GM15510 (cell line): Measurements from ENCODE around the gene ABCB11.

ENCODE experiments used
- POLR2A ChIP-seq: IDR thresholded peaks from 3 replicates; pipeline ENCODE4 v1.6.1; 2011; ENCODE audit warnings: borderline replicate concordance; ENCODE audit not compliant: insufficient read length; ENCODE audit errors: extremely low read depth

ABCB11 gene

DNA sequence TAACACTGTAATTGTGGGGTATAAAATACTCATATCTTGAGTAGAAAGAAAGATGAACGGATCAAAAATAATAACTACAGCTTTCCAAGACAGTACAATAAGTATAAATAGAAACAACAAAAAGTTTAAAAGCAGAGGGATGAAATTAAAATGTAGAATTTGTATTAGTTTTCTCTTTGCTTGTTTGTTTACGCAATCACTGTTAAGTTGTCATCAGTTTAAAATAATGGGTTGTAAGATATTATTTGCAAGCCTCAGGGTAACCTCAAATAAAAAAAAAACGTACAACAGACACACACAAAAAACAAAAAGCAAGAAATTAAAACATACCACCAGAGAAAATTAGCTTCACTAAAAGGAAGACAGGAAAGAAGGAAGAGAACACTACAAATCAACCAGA, 18.0 kb upstream of the ABCB11 start:
- TF ChIP-seq POLR2A = no peak

DNA sequence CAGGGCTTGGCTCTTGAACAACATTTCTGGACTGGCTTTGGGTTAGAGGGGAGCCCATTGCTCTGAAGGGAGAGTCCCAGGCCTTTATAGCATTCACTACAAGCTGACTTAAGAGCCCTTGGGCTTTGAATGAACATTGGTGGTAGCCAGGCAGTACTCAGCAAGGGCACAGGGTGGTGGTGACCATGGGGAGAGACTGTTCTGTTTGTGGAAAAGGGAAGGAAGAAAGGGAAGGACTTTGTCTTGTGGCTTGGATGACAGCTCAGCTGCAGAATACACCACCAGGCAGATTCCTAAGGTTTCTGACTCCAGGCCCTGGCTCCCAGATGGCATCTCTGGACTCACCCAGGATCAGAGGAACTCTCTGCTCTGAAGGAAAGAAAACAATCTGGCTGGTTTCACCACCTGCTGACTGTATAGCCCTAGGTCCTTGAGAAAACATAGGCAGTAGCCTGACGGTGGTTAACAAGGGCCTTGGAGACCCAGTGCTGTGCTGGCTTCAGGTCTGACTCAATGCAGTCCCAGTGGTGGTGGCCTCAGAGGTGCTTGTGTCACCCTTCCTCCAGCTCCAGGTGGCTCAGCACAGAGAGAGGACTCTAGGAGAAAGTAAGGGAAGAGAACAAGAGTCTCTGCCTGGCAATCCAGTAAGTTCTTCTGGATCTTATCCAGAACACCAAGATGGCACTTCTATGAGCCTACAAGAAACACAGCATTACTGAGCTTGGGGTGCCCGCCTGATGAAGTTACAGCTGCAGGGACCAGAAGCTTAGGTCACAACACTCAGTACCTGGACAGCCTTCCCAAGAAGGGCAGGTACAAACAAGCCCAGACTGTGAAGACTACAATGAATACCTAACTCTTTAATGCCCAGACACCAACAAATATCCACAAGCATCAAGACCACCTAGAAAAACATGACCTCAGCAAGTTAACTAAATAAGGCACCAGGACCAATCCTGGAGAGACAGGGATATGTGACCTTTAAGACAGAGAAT, 16.4 kb upstream of the ABCB11 start:
- no peak for TF ChIP-seq POLR2A

DNA sequence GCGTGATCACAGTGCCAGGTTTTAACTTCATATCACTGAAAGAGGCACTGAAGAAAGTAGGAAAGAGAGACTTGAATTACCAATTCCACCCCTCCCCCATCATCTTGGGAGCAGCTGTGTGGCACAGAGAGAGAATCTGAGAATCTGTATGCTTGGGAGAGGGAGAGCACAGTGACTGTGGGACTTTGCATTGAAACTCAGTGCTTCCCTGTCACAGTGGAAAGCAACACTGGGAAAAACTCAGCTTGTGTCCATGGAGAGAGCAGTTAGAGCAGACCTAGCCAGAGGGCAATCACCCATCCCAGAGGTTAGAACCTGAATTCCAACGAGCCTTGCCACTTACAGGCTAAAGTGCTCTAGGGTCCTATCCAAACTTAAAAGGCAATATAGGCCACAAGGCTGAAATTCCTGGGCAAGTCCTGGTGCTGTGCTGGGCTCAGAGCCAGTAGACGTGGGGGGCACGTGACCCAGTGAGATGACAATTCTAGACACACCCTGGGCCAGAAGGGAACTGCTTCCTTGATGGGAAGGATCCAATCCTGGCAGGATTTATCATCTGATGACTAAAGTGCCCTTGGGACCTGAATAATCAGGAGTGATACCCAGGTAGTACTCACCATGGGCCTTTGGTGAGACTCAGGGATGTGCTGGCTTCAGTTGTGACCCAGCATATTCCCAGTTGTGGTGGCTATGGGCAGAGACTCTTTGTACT, 15.5 kb upstream of the ABCB11 start:
- TF ChIP-seq POLR2A = no peak

DNA sequence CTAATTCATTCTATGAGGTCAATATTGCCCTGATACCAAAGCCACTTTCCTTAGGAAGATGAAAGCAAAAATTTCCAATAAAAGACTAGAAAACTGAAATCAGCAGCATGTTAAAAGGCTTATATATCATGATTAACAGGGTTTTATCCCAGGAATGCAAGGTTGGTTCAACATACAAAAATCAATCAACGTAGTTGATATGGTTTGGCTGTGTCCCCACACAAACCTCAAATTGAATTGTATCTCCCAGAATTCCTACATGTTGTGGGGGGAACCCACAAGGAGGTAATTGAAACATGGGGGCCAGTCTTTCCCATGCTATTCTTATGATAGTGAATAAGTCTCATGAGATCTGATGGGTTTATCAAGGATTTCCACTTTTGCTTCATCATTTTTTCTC, 11.7 kb upstream of the ABCB11 start:
- TF ChIP-seq POLR2A = no peak

DNA sequence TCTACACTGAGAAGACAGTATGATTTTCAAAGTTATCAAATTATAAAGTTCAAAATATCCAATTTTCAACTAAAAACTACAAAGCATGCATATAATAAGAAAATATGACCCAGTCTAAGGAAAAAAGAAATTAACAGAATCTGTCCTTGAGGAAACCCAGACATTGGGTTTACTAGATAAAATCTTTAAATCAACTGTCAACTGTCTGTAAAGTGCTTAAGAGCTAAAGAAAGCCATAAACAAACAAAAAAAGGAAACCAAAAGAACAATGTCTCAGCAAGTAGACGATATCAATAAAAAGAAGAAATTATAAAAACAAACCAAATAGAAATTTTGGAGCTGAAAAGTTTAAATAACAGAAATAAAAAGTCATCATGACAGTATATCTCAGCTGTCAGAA, 10.5 kb upstream of the ABCB11 start:
- no peak for TF ChIP-seq POLR2A

DNA sequence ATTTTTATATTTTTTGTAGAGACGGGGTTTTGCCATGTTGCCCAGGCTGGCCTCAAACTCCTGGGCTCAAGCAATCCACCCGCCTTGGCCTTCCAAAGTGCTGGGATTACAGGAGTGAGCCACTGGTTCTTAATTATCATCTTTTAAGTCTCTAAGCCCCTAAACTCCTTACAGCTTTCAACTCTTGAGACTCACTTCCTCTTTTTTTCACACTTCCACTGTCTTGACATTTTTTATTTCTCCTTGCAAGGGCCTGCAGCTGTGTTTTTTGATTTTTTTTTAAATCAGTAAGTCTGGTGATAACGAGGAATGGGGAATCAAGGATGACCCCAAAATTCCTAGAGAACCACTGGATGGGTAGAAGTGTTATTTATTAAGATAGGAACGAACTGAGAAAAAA, 8.6 kb upstream of the ABCB11 start:
- TF ChIP-seq POLR2A = no peak

DNA sequence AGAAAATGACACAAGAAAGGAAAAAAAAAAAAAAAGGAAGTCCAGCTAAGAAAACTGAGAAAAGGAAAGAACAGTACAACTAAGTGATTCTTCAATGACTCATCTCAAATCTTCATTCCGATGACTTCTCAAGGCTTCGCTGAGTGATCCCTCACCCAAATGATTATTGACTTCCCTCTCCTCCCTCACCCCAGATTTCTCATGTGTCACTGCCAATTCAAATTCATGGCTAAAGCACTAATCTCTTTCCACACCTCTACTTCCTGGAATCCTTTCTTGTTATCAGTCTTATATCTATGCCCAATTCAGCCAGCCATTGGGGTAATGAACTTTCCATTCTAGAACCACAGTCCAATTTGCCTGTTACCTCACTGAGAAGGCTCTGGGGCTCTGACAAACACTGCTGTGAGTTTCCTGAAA, 7.2 kb upstream of the ABCB11 start:
- no peak for TF ChIP-seq POLR2A

DNA sequence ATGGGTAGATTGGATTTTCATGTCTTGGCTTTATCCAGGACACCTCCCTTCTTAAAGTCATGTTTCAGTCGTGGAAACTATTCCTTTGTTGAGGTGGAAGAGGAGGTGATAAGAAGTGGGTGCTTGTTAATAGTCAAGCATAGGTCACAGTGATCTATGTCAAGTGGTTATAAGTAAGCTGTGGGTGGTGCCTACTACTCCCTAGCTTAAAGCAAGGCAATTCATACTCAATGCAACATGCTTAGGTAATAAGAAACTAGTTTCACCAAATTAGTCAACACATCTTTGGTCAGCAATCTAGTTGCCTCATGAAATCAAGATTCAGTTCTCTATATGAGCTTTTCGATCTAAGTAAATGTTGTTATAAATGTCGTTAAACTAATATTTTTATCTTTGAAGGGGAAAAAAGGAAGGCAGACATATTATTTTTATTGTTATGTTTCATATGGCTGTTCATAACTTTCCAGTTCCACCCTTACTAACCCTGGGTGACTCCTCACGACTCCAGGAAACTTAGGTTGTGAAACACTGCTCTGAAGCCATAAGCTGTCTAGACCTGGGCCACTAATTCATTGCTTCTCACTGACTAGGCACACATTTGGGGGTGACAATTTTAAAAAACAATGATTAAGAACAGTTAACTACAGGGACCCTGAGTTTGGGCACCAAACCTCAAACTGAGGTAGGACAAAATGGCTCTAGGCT, 5.8 kb upstream of the ABCB11 start:
- TF ChIP-seq POLR2A = no peak

DNA sequence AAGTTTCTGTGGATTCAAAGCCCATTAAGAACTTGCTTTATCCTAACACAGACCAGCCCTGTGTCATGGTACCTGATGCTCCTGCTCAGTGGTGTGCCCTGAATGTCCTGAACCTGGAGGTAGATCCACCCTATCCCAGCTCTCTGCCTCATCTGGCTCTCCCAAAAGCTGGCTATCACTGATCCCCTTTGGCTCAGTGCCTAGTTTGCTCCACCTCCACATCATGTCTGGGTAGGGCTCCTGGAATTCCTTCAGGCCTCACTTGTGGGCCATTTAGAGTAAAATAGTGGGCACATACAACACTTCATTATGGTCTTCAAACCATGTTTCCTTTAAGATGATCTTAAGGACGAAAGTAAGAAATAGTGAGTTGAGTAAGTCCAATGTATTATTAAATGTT, 4.8 kb upstream of the ABCB11 start:
- no peak for TF ChIP-seq POLR2A

DNA sequence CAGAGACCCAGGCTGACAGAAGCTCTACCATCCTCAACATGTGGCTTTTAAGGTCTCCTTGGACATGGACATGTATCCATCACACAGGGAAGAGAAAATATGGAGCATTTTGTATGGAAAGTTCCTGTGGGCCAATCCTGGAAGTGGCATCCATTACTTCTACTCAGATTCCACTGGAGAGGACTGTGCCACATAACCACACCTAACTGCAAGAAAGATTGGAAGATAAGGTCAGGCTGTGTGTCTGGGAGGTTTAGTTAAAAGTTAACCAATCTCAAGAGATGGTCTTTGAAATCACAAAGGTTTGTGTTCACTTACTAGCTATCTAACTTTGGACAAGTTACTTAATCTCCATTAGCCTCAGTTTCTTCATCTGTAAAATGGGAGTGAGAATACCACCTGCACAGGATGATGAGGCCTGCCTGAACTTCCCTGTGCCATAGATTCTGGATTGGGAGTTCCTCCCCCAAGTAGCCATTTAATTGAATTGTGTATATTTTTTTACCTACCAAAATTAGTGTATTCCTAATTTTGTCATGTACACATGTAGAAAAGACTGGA, 3.9 kb upstream of the ABCB11 start:
- no peak for TF ChIP-seq POLR2A

DNA sequence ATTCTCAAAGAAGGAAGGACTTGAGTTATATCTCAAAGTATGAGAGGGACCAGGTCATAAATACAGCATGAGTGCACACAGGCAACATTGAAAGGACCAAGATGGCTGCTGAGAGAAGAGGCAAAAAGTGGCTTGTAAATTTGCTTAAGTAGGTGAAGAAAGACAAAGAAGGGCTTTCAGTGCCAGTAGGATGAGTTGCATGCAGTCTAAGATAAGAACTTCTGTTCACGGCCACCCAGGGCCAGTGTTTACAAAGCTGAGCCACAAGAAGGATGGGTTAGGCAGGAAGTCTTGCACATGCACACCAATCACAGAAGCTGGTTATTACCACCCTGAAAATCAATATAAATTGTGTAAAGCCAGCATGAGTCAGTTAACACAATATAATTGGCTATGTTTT, 3.1 kb upstream of the ABCB11 start:
- TF ChIP-seq POLR2A = no peak

DNA sequence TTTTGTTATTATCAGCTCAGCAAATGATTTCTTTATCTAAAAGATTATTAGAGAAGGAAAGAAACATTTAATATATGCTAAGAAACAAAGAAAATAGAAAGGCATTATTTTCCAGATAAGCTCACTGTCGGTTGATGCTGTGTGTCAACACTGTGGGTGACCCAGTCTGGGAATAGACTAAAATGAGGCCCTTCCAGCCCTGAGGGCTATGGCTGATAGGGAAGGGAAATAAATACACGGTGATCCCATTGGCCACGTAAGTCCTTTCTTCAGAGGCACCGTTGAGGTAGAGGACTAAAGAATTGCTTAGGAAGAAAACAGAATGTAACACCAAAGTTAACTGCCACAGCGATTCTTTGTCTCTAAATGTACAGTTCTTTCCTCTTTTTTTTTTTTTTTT, 1.8 kb downstream of the ABCB11 start:
- no peak for TF ChIP-seq POLR2A

DNA sequence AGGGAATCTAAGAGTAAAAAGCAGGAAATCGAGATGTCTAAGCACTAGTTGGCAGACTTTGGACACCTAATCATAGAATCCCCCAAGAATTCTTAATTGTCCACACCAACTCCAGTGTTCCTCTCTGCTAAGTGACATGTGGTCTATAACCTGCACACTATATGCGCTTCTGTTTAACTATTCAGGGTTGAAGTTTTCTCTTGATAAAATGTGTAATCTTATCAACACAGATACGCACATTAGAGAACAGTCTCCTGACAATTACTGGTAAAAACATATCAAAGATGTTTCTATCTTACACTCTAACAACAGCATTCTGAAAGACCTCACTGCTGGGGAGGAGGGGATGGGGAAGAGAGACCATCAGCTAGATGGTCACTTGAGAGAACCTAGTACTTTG, 3.9 kb downstream of the ABCB11 start:
- no peak for TF ChIP-seq POLR2A

DNA sequence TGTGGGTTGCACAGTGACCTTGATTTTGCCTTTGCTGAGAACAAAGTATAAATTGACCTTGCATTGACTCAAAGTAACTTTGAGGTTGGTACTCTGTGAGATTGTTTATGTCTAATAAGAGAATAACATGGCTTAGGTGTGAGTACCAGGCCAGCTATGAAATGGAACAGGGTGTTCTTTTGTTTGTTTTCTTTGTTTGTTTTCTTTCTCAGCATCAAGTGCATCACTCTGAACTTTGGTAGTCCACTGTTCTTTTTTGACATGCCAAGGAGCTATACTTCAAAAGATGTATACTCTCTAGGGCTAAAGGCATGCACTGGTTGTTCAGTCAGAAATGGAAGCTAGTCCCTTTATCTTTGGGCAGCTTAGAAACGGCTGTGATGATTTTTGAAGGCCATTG, 5.1 kb downstream of the ABCB11 start:
- TF ChIP-seq POLR2A = no peak

DNA sequence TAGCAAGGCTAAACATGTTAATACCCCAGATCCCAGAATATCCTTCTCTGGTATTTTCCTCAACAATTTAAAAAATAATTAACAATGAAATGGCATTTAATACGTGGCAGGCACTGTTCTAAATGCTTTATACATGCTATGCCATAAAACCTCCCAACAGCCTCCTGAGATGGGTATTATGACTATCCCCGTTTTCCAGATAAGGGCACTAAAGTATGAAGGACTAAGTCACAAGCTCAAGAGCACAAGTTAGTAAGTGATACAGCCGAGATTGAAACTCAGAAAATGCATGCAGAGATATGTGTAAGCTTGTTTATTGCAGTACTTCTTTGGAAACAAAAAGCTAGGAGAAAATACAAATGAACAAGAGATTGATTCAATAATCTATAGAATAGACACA, 8.0 kb downstream of the ABCB11 start:
- TF ChIP-seq POLR2A = no peak
